Measurements from ENCODE around the gene SLC24A3. TPM values are rescaled to one million over a fixed set of nuclear protein-coding genes. Genes with fewer than 3 reads are reported as not detected.

Gene SLC24A3
- total RNA-seq, 1 experiment from 2014 or later: 0.14 TPM

DNA sequence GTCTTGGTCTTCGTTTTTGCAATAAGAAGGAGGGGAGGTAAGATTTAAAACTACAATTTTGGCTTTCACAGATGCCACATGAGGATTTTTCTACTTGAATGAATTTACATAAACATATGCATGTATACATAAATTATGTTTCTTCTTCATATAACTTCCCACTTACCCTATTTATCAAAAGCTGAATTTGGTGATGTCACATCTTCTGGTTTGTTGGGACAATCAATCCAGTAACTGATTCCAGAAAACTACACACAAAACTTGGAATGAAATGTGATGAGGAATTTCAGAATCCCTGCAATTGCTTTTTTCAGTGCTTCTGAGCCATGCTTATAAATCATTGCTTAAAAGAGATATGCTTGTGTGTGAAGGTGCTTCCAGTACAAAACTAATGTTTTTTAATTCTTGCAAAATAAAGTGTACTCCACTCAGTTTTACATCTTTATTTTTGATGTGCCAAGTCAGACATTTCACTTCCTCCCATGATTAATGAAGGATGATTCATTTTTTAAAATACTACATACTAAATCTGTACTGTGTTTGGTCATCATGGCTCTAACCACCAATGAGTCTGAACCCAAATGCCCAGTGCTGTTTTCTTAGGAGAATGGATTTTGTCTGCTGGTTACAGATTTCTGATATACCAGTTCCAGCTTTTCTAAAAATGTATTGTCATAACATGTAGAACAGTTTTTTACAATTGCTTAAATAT is 513.5 kb downstream of the SLC24A3 start:
- DNase-seq: no peak
- Mint-ChIP-seq H3K27ac (ENCODE audit: unreplicated experiment) (no peak overlapping the region), H3K9me3 (ENCODE audit: unreplicated experiment) (no peaks in the 10 kb centered on the region), H3K36me3 (ENCODE audit: insufficient read depth, unreplicated experiment) (no peaks in the 10 kb centered on the region), H3K4me1 (ENCODE audit: low read depth, unreplicated experiment) (no peaks in the 10 kb centered on the region), H3K4me3 (ENCODE audit: unreplicated experiment) (no peak overlapping the region), H3K27me3 (ENCODE audit: insufficient read depth, unreplicated experiment) (no peaks in the 10 kb centered on the region)
- TF ChIP-seq, protein P1, sequence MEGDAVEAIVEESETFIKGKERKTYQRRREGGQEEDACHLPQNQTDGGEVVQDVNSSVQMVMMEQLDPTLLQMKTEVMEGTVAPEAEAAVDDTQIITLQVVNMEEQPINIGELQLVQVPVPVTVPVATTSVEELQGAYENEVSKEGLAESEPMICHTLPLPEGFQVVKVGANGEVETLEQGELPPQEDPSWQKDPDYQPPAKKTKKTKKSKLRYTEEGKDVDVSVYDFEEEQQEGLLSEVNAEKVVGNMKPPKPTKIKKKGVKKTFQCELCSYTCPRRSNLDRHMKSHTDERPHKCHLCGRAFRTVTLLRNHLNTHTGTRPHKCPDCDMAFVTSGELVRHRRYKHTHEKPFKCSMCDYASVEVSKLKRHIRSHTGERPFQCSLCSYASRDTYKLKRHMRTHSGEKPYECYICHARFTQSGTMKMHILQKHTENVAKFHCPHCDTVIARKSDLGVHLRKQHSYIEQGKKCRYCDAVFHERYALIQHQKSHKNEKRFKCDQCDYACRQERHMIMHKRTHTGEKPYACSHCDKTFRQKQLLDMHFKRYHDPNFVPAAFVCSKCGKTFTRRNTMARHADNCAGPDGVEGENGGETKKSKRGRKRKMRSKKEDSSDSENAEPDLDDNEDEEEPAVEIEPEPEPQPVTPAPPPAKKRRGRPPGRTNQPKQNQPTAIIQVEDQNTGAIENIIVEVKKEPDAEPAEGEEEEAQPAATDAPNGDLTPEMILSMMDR (IDR thresholded peaks at IDR 0.05; ENCODE audit: insufficient read depth in 1 of 2, low read depth in 1 of 2, low read length in 1 of 2, severe bottlenecking in 1 of 2, unreplicated experiment in 1 of 2): no peak
- ChIA-PET POLR2A (no interaction called here), CTCF (no interaction called here)
- Histone ChIP-seq H3K4me1 (no peaks in the 10 kb centered on the region), H3K4me3 (ENCODE audit: low read depth, low read length) (no peak overlapping the region), H3K27me3 (replicated peaks; ENCODE audit: control insufficient read depth, insufficient read depth, low read length) (no peaks in the 10 kb centered on the region), H3K9me3 (no peaks in the 10 kb centered on the region), H3K36me3 (ENCODE audit: control insufficient read depth, insufficient read depth, low read length) (no peaks in the 10 kb centered on the region)
- BruUV-seq (replicated peaks): no TSS peak
- intact Hi-C loops (cut with micrococcal nuclease; ENCODE audit: unreplicated experiment): no loop called here

DNA sequence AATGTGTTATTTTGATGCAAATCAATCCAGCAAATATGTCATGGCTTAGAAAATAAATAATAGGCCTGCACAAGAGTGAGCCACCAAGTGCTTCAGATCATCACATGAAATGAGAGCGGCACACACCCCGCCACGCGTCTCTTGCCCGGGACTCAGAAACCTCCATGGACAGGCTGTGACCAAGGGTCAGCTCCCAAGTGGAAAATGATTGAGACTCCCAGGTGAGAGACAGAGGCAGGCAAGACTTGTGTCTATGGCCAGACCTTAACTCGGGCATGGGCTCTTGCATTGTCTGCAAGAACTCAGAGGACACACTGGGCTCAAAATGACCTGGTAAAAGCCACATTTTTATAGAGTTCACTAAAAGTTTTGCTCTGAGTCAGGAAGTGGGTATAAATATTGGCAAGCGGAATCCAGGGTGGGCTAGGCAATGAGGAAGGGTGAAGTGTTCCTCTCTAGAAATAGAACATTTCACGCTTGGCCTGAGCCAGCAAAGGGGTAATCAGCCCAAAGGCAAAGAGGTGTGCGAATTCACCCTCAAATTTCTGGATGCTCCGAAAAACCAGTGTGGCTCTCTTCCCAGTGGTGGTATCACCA is 514.9 kb downstream of the SLC24A3 start:
- no peaks in the 10 kb centered on the region for H3K4me1 ChIP-seq
- H3K9me3 ChIP-seq: no peaks in the 10 kb centered on the region
- no TSS peak for BruUV-seq (replicated peaks)
- Mint-ChIP-seq H3K27ac (ENCODE audit: unreplicated experiment) (no peak overlapping the region), H3K4me3 (ENCODE audit: unreplicated experiment) (no peak overlapping the region), H3K36me3 (ENCODE audit: insufficient read depth, unreplicated experiment) (no peaks in the 10 kb centered on the region), H3K9me3 (ENCODE audit: unreplicated experiment) (no peaks in the 10 kb centered on the region), H3K27me3 (ENCODE audit: insufficient read depth, unreplicated experiment) (no peaks in the 10 kb centered on the region), H3K4me1 (ENCODE audit: low read depth, unreplicated experiment) (no peaks in the 10 kb centered on the region)
- POLR2A ChIA-PET: no interaction called here
- CTCF ChIA-PET: no interaction called here
- H3K4me3 ChIP-seq (ENCODE audit: low read depth, low read length): no peak overlapping the region
- no peaks in the 10 kb centered on the region for H3K27me3 ChIP-seq (replicated peaks; ENCODE audit: control insufficient read depth, insufficient read depth, low read length)
- no peak for DNase-seq
- no peaks in the 10 kb centered on the region for H3K36me3 ChIP-seq (ENCODE audit: control insufficient read depth, insufficient read depth, low read length)
- TF ChIP-seq, protein P1 (IDR thresholded peaks at IDR 0.05; ENCODE audit: insufficient read depth in 1 of 2, low read depth in 1 of 2, low read length in 1 of 2, severe bottlenecking in 1 of 2, unreplicated experiment in 1 of 2): no peak
- intact Hi-C loops (cut with micrococcal nuclease; ENCODE audit: unreplicated experiment): no loop called here

DNA sequence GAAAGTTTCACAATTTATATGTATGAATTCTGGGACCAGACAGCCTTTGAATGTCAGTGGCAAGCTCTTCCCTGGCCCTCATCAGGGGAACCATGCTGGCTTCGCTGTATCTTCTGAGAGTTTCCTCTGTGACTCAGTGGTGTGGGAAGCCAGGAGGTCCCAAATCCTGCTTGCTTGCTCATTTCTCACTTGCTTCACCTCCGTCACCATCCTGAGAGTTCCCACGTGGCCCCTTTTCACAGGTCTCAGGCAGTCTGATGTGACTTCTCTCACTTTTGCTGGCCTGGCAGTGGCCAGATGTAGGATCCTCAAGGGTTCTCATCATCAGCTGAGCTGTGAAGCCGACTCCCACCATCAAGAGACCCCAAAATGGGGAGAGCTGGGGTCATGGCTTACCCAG is 517.2 kb downstream of the SLC24A3 start:
- H3K27ac Mint-ChIP-seq (ENCODE audit: unreplicated experiment): no peak overlapping the region
- H3K9me3 ChIP-seq: no peaks in the 10 kb centered on the region
- peaks cover 1% of the 10 kb centered on the region for H3K4me1 Mint-ChIP-seq (ENCODE audit: low read depth, unreplicated experiment)
- BruUV-seq (replicated peaks): no TSS peak
- H3K4me3 Mint-ChIP-seq (ENCODE audit: unreplicated experiment): no peak overlapping the region
- POLR2A ChIA-PET: no interaction called here
- TF ChIP-seq, protein P1 (IDR thresholded peaks at IDR 0.05; ENCODE audit: insufficient read depth in 1 of 2, low read depth in 1 of 2, low read length in 1 of 2, severe bottlenecking in 1 of 2, unreplicated experiment in 1 of 2): no peak
- no peaks in the 10 kb centered on the region for H3K4me1 ChIP-seq
- H3K27me3 ChIP-seq (replicated peaks; ENCODE audit: control insufficient read depth, insufficient read depth, low read length): no peaks in the 10 kb centered on the region
- no peaks in the 10 kb centered on the region for H3K36me3 ChIP-seq (ENCODE audit: control insufficient read depth, insufficient read depth, low read length)
- CTCF ChIA-PET: no interaction called here
- H3K9me3 Mint-ChIP-seq (ENCODE audit: unreplicated experiment): no peaks in the 10 kb centered on the region
- no peaks in the 10 kb centered on the region for H3K36me3 Mint-ChIP-seq (ENCODE audit: insufficient read depth, unreplicated experiment)
- H3K4me3 ChIP-seq (ENCODE audit: low read depth, low read length): no peak overlapping the region
- H3K27me3 Mint-ChIP-seq (ENCODE audit: insufficient read depth, unreplicated experiment): no peaks in the 10 kb centered on the region
- intact Hi-C loops (cut with micrococcal nuclease; ENCODE audit: unreplicated experiment): no loop called here
- DNase-seq: no peak
